Measurements from ENCODE around the gene ZMYND19. TPM values are rescaled to one million over a fixed set of nuclear protein-coding genes. Genes with fewer than 3 reads are reported as not detected.

The ZMYND19 gene
- total RNA-seq, 1 experiment from 2014 or later: 51.9 TPM

DNA sequence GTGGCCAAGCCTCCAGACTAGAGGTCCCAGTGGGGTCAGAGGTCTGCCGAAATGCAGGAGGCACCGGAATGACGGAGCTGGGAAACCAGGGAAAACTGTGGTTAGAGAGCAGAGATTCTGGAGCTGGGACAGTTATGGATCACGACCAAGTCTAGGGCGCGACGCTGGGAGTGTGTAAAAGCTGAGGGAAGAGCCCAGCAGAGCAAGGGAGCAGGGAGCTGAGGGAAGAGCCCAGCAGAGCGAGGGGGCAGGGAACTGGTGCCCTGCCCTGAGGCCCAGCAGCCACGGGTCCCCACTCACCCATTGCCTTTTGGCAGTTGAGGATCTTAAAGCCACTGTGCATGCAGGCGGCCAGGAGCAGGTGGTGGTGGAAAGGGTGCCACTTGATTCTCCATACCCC is 26.2 kb downstream of the ZMYND19 start:
- ChIA-PET CTCF (interaction anchor here (0.6 kb wide), 1 partner anchor 16 kb away, joined by 4 read pairs; no protein-coding TSS in a partner anchor), POLR2A (no interaction called here)
- TF ChIP-seq CTCF (IDR thresholded peaks at IDR 0.05; ENCODE audit: unreplicated experiment): no peak
- Mint-ChIP-seq H3K27me3 (ENCODE audit: insufficient read depth, unreplicated experiment) (no peaks in the 10 kb centered on the region), H3K36me3 (ENCODE audit: insufficient read depth, unreplicated experiment) (peaks cover 43% of the 10 kb centered on the region), H3K9me3 (ENCODE audit: unreplicated experiment) (no peaks in the 10 kb centered on the region), H3K4me1 (ENCODE audit: insufficient read depth, unreplicated experiment) (peaks cover 7% of the 10 kb centered on the region), H3K4me3 (ENCODE audit: unreplicated experiment) (no peak overlapping the region), H3K27ac (ENCODE audit: low read depth, unreplicated experiment) (peak overlapping the region; percentile 50)
- DNase-seq (ENCODE audit: unreplicated experiment): no peak
- no TSS peak for BruUV-seq (replicated peaks)
- intact Hi-C loops (cut with micrococcal nuclease): no loop called here

DNA sequence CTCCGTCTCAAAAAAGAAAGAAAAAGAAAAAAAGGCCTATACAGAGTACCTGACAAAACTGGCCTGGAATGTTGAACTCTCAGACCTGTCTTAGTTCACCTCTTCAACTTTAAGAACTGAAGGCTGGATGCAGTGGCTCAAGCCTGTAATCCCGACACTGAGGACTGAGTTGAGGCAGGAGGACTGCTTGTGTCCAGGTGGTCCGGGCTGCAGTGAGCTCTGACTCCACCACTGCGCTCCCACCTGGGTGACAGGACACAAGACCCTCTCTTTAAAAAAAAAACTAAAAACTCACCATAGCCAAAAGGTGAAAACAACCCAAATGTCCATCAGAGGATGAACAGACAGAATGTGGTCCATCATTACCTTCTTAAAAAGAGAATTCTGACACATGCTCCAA is 32.2 kb downstream of the ZMYND19 start:
- no peak overlapping the region for H3K27ac Mint-ChIP-seq (ENCODE audit: low read depth, unreplicated experiment)
- H3K4me3 Mint-ChIP-seq (ENCODE audit: unreplicated experiment): no peak overlapping the region
- DNase-seq (ENCODE audit: unreplicated experiment): no peak
- no peaks in the 10 kb centered on the region for H3K9me3 Mint-ChIP-seq (ENCODE audit: unreplicated experiment)
- ChIA-PET POLR2A (interaction anchor here (1.0 to 1.4 kb wide), 2 partner anchors 18 to 99 kb away, joined by 3 to 4 read pairs; partner anchors contain the start of gene NSMF), CTCF (interaction anchor here (0.6 to 1.6 kb wide), 4 partner anchors 24 to 79 kb away, joined by 3 to 5 read pairs (median 4); no protein-coding TSS in a partner anchor)
- H3K4me1 Mint-ChIP-seq (ENCODE audit: insufficient read depth, unreplicated experiment): peaks cover 7% of the 10 kb centered on the region
- no peaks in the 10 kb centered on the region for H3K27me3 Mint-ChIP-seq (ENCODE audit: insufficient read depth, unreplicated experiment)
- intact Hi-C loops (cut with micrococcal nuclease): loop anchor here (10.0 kb wide), 1 partner anchor 57 kb away; the partner anchor contains the start of gene EHMT1
- TF ChIP-seq CTCF (IDR thresholded peaks at IDR 0.05; ENCODE audit: unreplicated experiment): no peak
- peaks cover 77% of the 10 kb centered on the region for H3K36me3 Mint-ChIP-seq (ENCODE audit: insufficient read depth, unreplicated experiment)
- no TSS peak for BruUV-seq (replicated peaks)

DNA sequence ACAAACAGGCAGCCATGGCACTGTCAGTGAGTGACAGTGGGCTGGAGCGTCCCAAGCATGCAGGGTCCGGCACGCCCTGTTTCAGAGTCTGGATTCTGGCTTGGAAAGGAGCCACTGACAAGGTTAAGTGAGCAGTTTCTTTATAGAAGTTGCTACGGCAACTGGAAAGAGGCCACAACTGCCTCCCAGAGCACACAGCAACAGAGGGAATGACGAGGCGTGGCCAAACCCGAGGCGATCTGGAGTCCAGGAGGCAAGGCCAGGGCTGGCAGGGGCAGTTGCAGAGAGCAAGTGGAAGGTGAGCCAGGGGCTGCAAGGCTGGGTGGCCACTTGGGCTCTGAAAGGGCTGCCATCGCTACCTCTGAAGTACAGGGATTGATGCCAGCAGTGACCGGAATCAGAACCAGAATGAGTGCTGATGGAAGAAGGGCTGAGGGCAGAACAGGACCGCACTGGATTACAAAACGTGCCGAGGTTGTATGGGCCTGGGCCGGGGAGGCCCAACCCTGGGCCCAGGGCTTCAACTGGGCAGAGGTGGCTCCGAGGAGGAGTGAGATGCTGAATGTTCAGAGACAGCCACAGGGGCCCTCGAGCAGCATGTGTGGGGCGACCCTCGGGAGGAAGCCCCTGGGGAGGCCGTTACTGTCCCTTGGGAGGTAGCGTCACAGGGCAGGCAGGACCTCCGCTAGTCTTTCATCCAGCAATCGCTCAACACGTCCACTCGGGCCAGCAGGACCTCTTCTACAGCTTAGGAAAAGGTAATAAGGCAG is 34.1 kb downstream of the ZMYND19 start:
- H3K36me3 Mint-ChIP-seq (ENCODE audit: insufficient read depth, unreplicated experiment): peaks cover 60% of the 10 kb centered on the region
- CTCF ChIA-PET: no interaction called here
- no peak overlapping the region for H3K27ac Mint-ChIP-seq (ENCODE audit: low read depth, unreplicated experiment)

More for the DNA sequence above, 34.1 kb downstream of the ZMYND19 start:
- Mint-ChIP-seq H3K4me3 (ENCODE audit: unreplicated experiment) (no peak overlapping the region), H3K9me3 (ENCODE audit: unreplicated experiment) (no peaks in the 10 kb centered on the region), H3K27me3 (ENCODE audit: insufficient read depth, unreplicated experiment) (no peaks in the 10 kb centered on the region), H3K4me1 (ENCODE audit: insufficient read depth, unreplicated experiment) (peaks cover 7% of the 10 kb centered on the region)
- intact Hi-C loops (cut with micrococcal nuclease): loop anchor here (10.0 kb wide), 1 partner anchor 59 kb away; the partner anchor contains the start of gene EHMT1
- TF ChIP-seq CTCF (IDR thresholded peaks at IDR 0.05; ENCODE audit: unreplicated experiment): no peak
- POLR2A ChIA-PET: no interaction called here
- BruUV-seq (replicated peaks): no TSS peak
- no peak for DNase-seq (ENCODE audit: unreplicated experiment)
